ENCODE results near the gene RAB38. TPM values are rescaled to one million over a fixed set of nuclear protein-coding genes. Genes with fewer than 3 reads are reported as not detected.

The RAB38 gene
- total RNA-seq, 1 experiment from 2014 or later = 7.3 TPM

GRCh38 chr11:88101881-88102597 lies 73.2 kb downstream of the RAB38 start:
- no peaks in the 10 kb centered on the region for H3K36me3 Mint-ChIP-seq (ENCODE audit: insufficient read depth, unreplicated experiment)
- TF ChIP-seq CTCF (IDR thresholded peaks at IDR 0.05; ENCODE audit: unreplicated experiment) = no peak
- no peaks in the 10 kb centered on the region for H3K27me3 Mint-ChIP-seq (ENCODE audit: unreplicated experiment)
- intact Hi-C loops (cut with micrococcal nuclease; ENCODE audit: unreplicated experiment) = loop anchor here (2.0 to 5.0 kb wide), 3 partner anchors 180 to 443 kb away; no protein-coding TSS in a partner anchor
- H3K4me1 Mint-ChIP-seq (ENCODE audit: low read depth, unreplicated experiment) = peaks cover 41% of the 10 kb centered on the region
- H3K27ac Mint-ChIP-seq (ENCODE audit: unreplicated experiment) = no peak overlapping the region
- no TSS peak for BruUV-seq (replicated peaks)
- no peak for DNase-seq
- H3K9me3 Mint-ChIP-seq (ENCODE audit: low read depth, unreplicated experiment) = no peaks in the 10 kb centered on the region
- CTCF ChIA-PET = interaction anchor here (1.2 kb wide), 1 partner anchor 86 kb away, joined by 3 read pairs; no protein-coding TSS in a partner anchor
- no peak overlapping the region for H3K4me3 Mint-ChIP-seq (ENCODE audit: low read depth, unreplicated experiment)

GRCh38 chr11:88100151-88100550 lies 75.1 kb downstream of the RAB38 start:
- no peak for TF ChIP-seq CTCF (IDR thresholded peaks at IDR 0.05; ENCODE audit: unreplicated experiment)
- no peak overlapping the region for H3K4me3 Mint-ChIP-seq (ENCODE audit: low read depth, unreplicated experiment)
- DNase-seq = no peak
- H3K9me3 Mint-ChIP-seq (ENCODE audit: low read depth, unreplicated experiment) = no peaks in the 10 kb centered on the region
- peaks cover 29% of the 10 kb centered on the region for H3K4me1 Mint-ChIP-seq (ENCODE audit: low read depth, unreplicated experiment)
- intact Hi-C loops (cut with micrococcal nuclease; ENCODE audit: unreplicated experiment) = loop anchor here (5.0 kb wide), 1 partner anchor 182 kb away; no protein-coding TSS in a partner anchor
- no peak overlapping the region for H3K27ac Mint-ChIP-seq (ENCODE audit: unreplicated experiment)
- BruUV-seq (replicated peaks) = no TSS peak
- CTCF ChIA-PET = no interaction called here
- H3K36me3 Mint-ChIP-seq (ENCODE audit: insufficient read depth, unreplicated experiment) = no peaks in the 10 kb centered on the region
- H3K27me3 Mint-ChIP-seq (ENCODE audit: unreplicated experiment) = no peaks in the 10 kb centered on the region

- intact Hi-C loops (cut with micrococcal nuclease; ENCODE audit: unreplicated experiment) = no loop called here
- no peak for TF ChIP-seq CTCF (IDR thresholded peaks at IDR 0.05; ENCODE audit: unreplicated experiment)
- no peaks in the 10 kb centered on the region for H3K36me3 Mint-ChIP-seq (ENCODE audit: insufficient read depth, unreplicated experiment)
- CTCF ChIA-PET = no interaction called here
- no peaks in the 10 kb centered on the region for H3K27me3 Mint-ChIP-seq (ENCODE audit: unreplicated experiment)
- H3K4me3 Mint-ChIP-seq (ENCODE audit: low read depth, unreplicated experiment) = no peak overlapping the region
- BruUV-seq (replicated peaks) = no TSS peak
- H3K27ac Mint-ChIP-seq (ENCODE audit: unreplicated experiment) = no peak overlapping the region
- DNase-seq = no peak
- peaks cover 11% of the 10 kb centered on the region for H3K4me1 Mint-ChIP-seq (ENCODE audit: low read depth, unreplicated experiment)
- H3K9me3 Mint-ChIP-seq (ENCODE audit: low read depth, unreplicated experiment) = no peaks in the 10 kb centered on the region
Measured at GRCh38 chr11:88098289-88098688, 77.0 kb downstream of the RAB38 start.

GRCh38 chr11:88089134-88089533 lies 86.1 kb downstream of the RAB38 start:
- no peaks in the 10 kb centered on the region for H3K4me1 Mint-ChIP-seq (ENCODE audit: low read depth, unreplicated experiment)
- no peak for DNase-seq
- no peaks in the 10 kb centered on the region for H3K9me3 Mint-ChIP-seq (ENCODE audit: low read depth, unreplicated experiment)
- TF ChIP-seq CTCF (IDR thresholded peaks at IDR 0.05; ENCODE audit: unreplicated experiment) = no peak
- H3K27me3 Mint-ChIP-seq (ENCODE audit: unreplicated experiment) = no peaks in the 10 kb centered on the region
- no peak overlapping the region for H3K27ac Mint-ChIP-seq (ENCODE audit: unreplicated experiment)
- H3K4me3 Mint-ChIP-seq (ENCODE audit: low read depth, unreplicated experiment) = no peak overlapping the region
- H3K36me3 Mint-ChIP-seq (ENCODE audit: insufficient read depth, unreplicated experiment) = no peaks in the 10 kb centered on the region
- intact Hi-C loops (cut with micrococcal nuclease; ENCODE audit: unreplicated experiment) = no loop called here
- BruUV-seq (replicated peaks) = no TSS peak
- CTCF ChIA-PET = no interaction called here

All from Calu3 (cell line).